Calu3 (cell line): ENCODE measurements around the gene KCNAB1. TPM values are rescaled to one million over a fixed set of nuclear protein-coding genes. Genes with fewer than 3 reads are reported as not detected.

ENCODE experiments used
- BruUV-seq: library from RNA; stranded (reverse); fragments of 400-500 nt; replicated peaks from 2 replicates; lab custom pipeline; 2021; lab: Mats Ljungman, UMichigan
- CTCF ChIA-PET: fragments of 300-600 bp; sonication (Branson Sonifier 250); formaldehyde crosslinking; loops from one replicate; lab custom pipeline; 2022; ENCODE audit warnings: antibody characterized with exemption; lab: Charles Lee
- DNase-seq: peaks from one replicate; pipeline ENCODE4 v3.0.0; 2022
- H3K27ac Mint-ChIP-seq: one replicate; pipeline ENCODE4 v1.8.0; 2022; ENCODE audit warnings: mixed read lengths; ENCODE audit not compliant: unreplicated experiment
- H3K27me3 Mint-ChIP-seq: one replicate; pipeline ENCODE4 v1.8.0; 2022; ENCODE audit warnings: mixed read lengths; ENCODE audit not compliant: unreplicated experiment
- H3K36me3 Mint-ChIP-seq: one replicate; pipeline ENCODE4 v1.8.0; 2022; ENCODE audit warnings: mild to moderate bottlenecking, moderate library complexity, mixed read lengths; ENCODE audit not compliant: insufficient read depth, unreplicated experiment
- H3K4me1 Mint-ChIP-seq: one replicate; pipeline ENCODE4 v1.8.0; 2022; ENCODE audit warnings: mild to moderate bottlenecking, low read depth, mixed read lengths; ENCODE audit not compliant: unreplicated experiment
- H3K4me3 Mint-ChIP-seq: one replicate; pipeline ENCODE4 v1.8.0; 2022; ENCODE audit warnings: mild to moderate bottlenecking, low read depth, moderate library complexity, mixed read lengths; ENCODE audit not compliant: unreplicated experiment
- H3K9me3 Mint-ChIP-seq: one replicate; pipeline ENCODE4 v1.8.0; 2022; ENCODE audit warnings: low read depth, mixed read lengths; ENCODE audit not compliant: unreplicated experiment
- CTCF ChIP-seq: fragments of 200-600 bp; IDR thresholded peaks from one replicate; pipeline ENCODE4 v1.8.0; 2022; ENCODE audit warnings: antibody characterized with exemption; ENCODE audit not compliant: unreplicated experiment
- intact Hi-C: fragments of 100-400 bp; cut with micrococcal nuclease; formaldehyde crosslinking; loops from one replicate; pipeline ENCODE4 v1.10.0; 2022; ENCODE audit not compliant: unreplicated experiment
- total RNA-seq: library from RNA; stranded (reverse); gene quantifications from 2 replicates; pipeline ENCODE4 v1.2.3, GENCODE V29; 2022

Gene KCNAB1
- total RNA-seq, 1 experiment from 2014 or later: 1.6 TPM

DNA sequence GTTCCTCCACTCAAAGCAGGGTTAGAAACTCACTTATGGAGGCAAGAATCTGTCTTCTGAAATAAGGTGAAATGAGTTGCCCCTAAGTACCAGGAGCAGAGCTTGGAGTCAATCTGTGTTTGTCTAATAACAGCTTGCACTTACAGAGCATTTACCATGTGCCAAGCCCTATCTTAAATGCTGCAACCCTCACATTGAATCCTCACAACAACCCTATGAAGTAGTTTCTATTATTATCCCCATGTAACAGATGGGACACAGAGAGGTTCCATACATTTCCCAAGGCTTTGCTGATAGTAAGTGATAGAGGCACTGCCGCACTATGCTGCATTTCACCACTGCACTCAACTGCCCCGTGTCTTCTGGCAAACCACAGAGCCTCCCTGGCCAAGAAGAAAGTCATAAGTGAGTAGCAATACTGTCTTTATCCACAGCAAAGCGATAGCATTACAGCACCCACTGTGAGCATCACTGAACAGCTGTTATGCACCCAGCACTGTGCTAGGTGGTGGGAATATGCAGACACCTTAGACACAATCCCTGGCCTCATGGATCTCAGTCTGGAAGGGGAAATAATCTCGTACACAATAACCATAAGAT, 293.0 kb downstream of the KCNAB1 start:
- intact Hi-C loops: no loop called here
- Mint-ChIP-seq H3K4me3 (no peak overlapping the region), H3K36me3 (no peaks in the 10 kb centered on the region), H3K27me3 (peaks cover 39% of the 10 kb centered on the region), H3K9me3 (no peaks in the 10 kb centered on the region), H3K27ac (no peak overlapping the region), H3K4me1 (no peaks in the 10 kb centered on the region)
- TF ChIP-seq CTCF: no peak
- CTCF ChIA-PET: interaction anchor here (0.5 kb wide), 1 partner anchor 369 kb away, joined by 3 read pairs; no protein-coding TSS in a partner anchor
- no TSS peak for BruUV-seq
- no peak for DNase-seq

DNA sequence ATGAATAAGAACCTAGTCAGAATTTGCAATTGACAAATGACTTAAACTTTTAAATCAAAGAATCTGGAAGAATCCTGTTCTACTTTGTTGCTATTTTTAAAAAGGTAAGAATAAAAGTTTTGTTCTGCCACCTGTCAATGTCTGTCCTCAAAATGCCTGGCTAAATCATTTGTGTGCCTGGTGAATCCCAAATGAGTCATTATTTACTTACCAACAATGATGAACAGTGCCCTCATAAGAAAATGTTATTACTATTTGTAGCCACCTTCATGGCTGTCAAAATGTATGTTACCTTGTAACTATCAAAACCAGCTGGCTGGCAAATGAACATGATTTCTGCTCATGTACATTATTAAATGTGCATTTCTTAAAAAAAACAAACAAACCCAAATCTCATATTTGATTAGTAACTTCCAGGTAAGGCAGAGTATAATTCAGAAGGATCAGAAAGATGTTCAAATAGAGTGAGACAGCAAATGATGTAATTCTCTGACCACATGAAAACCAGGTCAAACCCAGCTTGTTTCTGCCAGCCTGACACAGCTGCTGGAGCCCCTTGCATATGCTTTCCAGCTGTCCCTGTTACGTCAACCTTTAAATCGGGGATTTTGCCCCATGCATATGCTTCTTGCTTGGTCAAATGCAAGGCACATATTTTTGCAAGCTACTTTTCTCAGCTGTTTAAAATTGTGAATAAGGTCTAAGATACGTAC, 296.6 kb downstream of the KCNAB1 start:
- Mint-ChIP-seq H3K9me3 (no peaks in the 10 kb centered on the region), H3K27me3 (peaks cover 34% of the 10 kb centered on the region), H3K4me3 (no peak overlapping the region), H3K27ac (no peak overlapping the region), H3K4me1 (no peaks in the 10 kb centered on the region), H3K36me3 (no peaks in the 10 kb centered on the region)
- CTCF ChIA-PET: interaction anchor here (1.5 kb wide), 1 partner anchor 13 kb away, joined by 3 read pairs; no protein-coding TSS in a partner anchor
- BruUV-seq: no TSS peak
- no peak for DNase-seq
- TF ChIP-seq CTCF: no peak
- intact Hi-C loops: no loop called here

GRCh38 chr3:156417559-156418132, 297.3 kb downstream of the KCNAB1 start:
- CTCF ChIA-PET: no interaction called here
- Mint-ChIP-seq H3K4me3 (no peak overlapping the region), H3K27me3 (peaks cover 27% of the 10 kb centered on the region), H3K4me1 (no peaks in the 10 kb centered on the region), H3K9me3 (no peaks in the 10 kb centered on the region), H3K27ac (no peak overlapping the region), H3K36me3 (no peaks in the 10 kb centered on the region)
- no TSS peak for BruUV-seq
- TF ChIP-seq CTCF: no peak
- intact Hi-C loops: no loop called here
- DNase-seq: no peak

DNA sequence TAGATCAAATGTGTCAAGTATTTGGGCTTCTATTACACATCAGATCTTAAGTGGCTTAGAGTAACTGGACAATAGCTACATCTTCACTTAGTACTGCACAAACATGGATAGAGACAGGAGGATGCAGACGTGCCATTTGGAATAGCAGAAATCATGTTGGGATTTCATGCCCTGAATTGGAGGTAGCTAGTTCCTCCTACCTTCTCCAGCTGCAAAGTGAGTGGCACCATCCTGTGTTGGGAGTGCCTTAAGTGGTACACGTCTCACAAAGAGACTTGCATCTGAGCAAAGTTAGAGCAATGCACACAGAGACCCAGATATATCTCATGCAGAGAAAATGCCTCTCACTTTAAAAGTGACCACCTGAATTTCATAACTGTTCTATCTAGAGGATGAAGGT, 298.1 kb downstream of the KCNAB1 start:
- Mint-ChIP-seq H3K27me3 (peaks cover 21% of the 10 kb centered on the region), H3K4me3 (no peak overlapping the region), H3K36me3 (no peaks in the 10 kb centered on the region), H3K27ac (no peak overlapping the region), H3K4me1 (no peaks in the 10 kb centered on the region), H3K9me3 (no peaks in the 10 kb centered on the region)
- no peak for TF ChIP-seq CTCF
- intact Hi-C loops: no loop called here
- DNase-seq: no peak
- CTCF ChIA-PET: no interaction called here
- no TSS peak for BruUV-seq
